HepG2 (cell line): ENCODE data around the gene RBBP8NL. TPM values are rescaled to one million over a fixed set of nuclear protein-coding genes. Genes with fewer than 3 reads are reported as not detected.

Source experiments
- ATAC-seq: fragments of 200-7000 bp; cut with Tn5 transposase; 3 replicates; pipeline ENCODE4 v1.9.1; 2020; ENCODE audit warnings: mild to moderate bottlenecking, moderate library complexity
- BruUV-seq: library from RNA; stranded (reverse); fragments of 400-500 nt; replicated peaks from 2 replicates; lab custom pipeline; 2021; lab: Mats Ljungman, UMichigan
- CTCF ChIA-PET: fragments of 300-600 bp; formaldehyde crosslinking; extraction: SDS; loops from one replicate; lab custom pipeline; 2021; ENCODE audit warnings: low total read pairs, inconsistent platforms, low intra/inter-chr PET ratio; lab: Yijun Ruan, JAX
- POLR2A ChIA-PET: fragments of 350-600 bp; sonication (Branson Sonifier 250); formaldehyde crosslinking; loops from one replicate; lab custom pipeline; 2020; ENCODE audit warnings: antibody characterized with exemption, inconsistent platforms; lab: Yijun Ruan, JAX
- DNase-seq: peaks from one replicate; pipeline ENCODE4 v3.0.0-alpha.2; 2015; ENCODE audit warnings: low spot score
- FAIRE-seq: peaks from 3 replicates; lab custom pipeline; 2011; peaks lifted over from hg19 to GRCh38; lab: Jason Lieb, UNC
- H2AFZ ChIP-seq: one replicate; pipeline ENCODE4 v1.6.1; 2011; ENCODE audit warnings: low read length, inconsistent platforms
- H3K27ac ChIP-seq: fragments of 300-600 bp; 3 replicates; pipeline ENCODE4 v1.8.0; 2011; ENCODE audit warnings: mixed run types, mild to moderate bottlenecking, mixed read lengths, low read length, inconsistent platforms; ENCODE audit not compliant: insufficient read depth; ENCODE audit errors: extremely low read length
- H3K27me3 ChIP-seq, 2 experiments: fragments of 200-600 bp in 1 of 2; 2 replicates in 1 of 2; 3 replicates in 1 of 2; pipeline versions ENCODE4 v1.6.0 to v1.8.0; 2011; ENCODE audit warnings: low read length in 2 of 2, mild to moderate bottlenecking in 2 of 2, moderate library complexity in 2 of 2, inconsistent platforms in 1 of 2; ENCODE audit not compliant: insufficient read depth in 2 of 2, control insufficient read depth in 1 of 2
- H3K36me3 ChIP-seq, 2 experiments: fragments of 200-600 bp in 1 of 2; replicated peaks in 1 of 2; 2 replicates in 1 of 2; 3 replicates in 1 of 2; pipeline versions ENCODE4 v1.5.1 to v1.8.0; 2011; ENCODE audit warnings: low read length in 2 of 2, inconsistent platforms in 1 of 2; ENCODE audit not compliant: insufficient read depth in 2 of 2, control insufficient read depth in 1 of 2
- H3K4me1 ChIP-seq: 2 replicates; pipeline ENCODE4 v1.5.1; 2012; ENCODE audit warnings: low read length, inconsistent platforms; ENCODE audit not compliant: insufficient read depth
- H3K4me2 ChIP-seq: 2 replicates; pipeline ENCODE4 v1.6.0; 2011; ENCODE audit warnings: low read depth, low read length, inconsistent platforms
- H3K4me3 ChIP-seq, 3 experiments: fragments of 200-600 bp in 1 of 3; sonication (generic), shearing (Covaris generic) in 1 of 3; replicated peaks in 1 of 3; 2 replicates each; pipeline ENCODE4 v1.5.1; 2011 to 2016; ENCODE audit warnings: low read length in 3 of 3, inconsistent platforms in 2 of 3, low read depth in 2 of 3, mild to moderate bottlenecking in 2 of 3, control low read depth in 1 of 3, mixed read lengths in 1 of 3; ENCODE audit not compliant: insufficient read depth in 1 of 3
- H3K79me2 ChIP-seq: one replicate; pipeline ENCODE4 v1.6.1; 2011; ENCODE audit warnings: low read length, inconsistent platforms; ENCODE audit not compliant: insufficient read depth
- H3K9ac ChIP-seq: 2 replicates; pipeline ENCODE4 v1.6.0; 2011; ENCODE audit warnings: mild to moderate bottlenecking, low read depth, low read length, inconsistent platforms; ENCODE audit not compliant: insufficient read depth
- H3K9me3 ChIP-seq: 2 replicates; pipeline ENCODE4 v1.5.1; 2012; ENCODE audit warnings: mild to moderate bottlenecking, low read length
- H4K20me1 ChIP-seq: 2 replicates; pipeline ENCODE4 v1.6.0; 2011; ENCODE audit warnings: inconsistent platforms, mild to moderate bottlenecking, low read length, moderate library complexity; ENCODE audit not compliant: insufficient read depth
- ATF1 ChIP-seq: IDR thresholded peaks from 2 replicates; pipeline ENCODE4 v1.6.1; 2016; ENCODE audit warnings: mild to moderate bottlenecking, control low read depth
- ATF2 ChIP-seq: sonication (generic); formaldehyde crosslinking; IDR thresholded peaks from 2 replicates; pipeline ENCODE4 v1.4.0; 2020; ENCODE audit warnings: missing genetic modification reagents
- EZH2 ChIP-seq: conservative IDR thresholded peaks from 2 replicates; pipeline ENCODE4 v1.6.1; 2012; ENCODE audit warnings: mild to moderate bottlenecking, low read depth, low read length, moderate library complexity
- GLI4 ChIP-seq: sonication (generic); formaldehyde crosslinking; IDR thresholded peaks from 2 replicates; pipeline ENCODE4 v1.5.1; 2020; ENCODE audit warnings: missing genetic modification reagents, mild to moderate bottlenecking, moderate library complexity, borderline replicate concordance
- HMG20B ChIP-seq: conservative IDR thresholded peaks from 2 replicates; pipeline ENCODE4 v1.6.1; 2016; ENCODE audit warnings: missing genetic modification reagents, missing compliant biosample characterization
- ONECUT2 ChIP-seq: sonication (generic); formaldehyde crosslinking; IDR thresholded peaks from 2 replicates; pipeline ENCODE4 v1.4.0; 2020; ENCODE audit warnings: missing genetic modification reagents
- PCBP2 ChIP-seq: fragments of 200-400 bp; formaldehyde crosslinking; optimal IDR thresholded peaks from 2 replicates; pipeline ENCODE3; 2018; ENCODE audit warnings: low read length, low read depth; ENCODE audit not compliant: poor library complexity, severe bottlenecking
- SNAI1 ChIP-seq: sonication (generic); formaldehyde crosslinking; IDR thresholded peaks from 2 replicates; pipeline ENCODE4 v1.5.0; 2020; ENCODE audit warnings: mild to moderate bottlenecking, missing genetic modification reagents, borderline replicate concordance
- THRA ChIP-seq: sonication (generic); formaldehyde crosslinking; IDR thresholded peaks from 2 replicates; pipeline ENCODE4 v1.4.0; 2020; ENCODE audit warnings: missing genetic modification reagents, borderline replicate concordance
- ZBTB44 ChIP-seq: sonication (generic); formaldehyde crosslinking; IDR thresholded peaks from 2 replicates; pipeline ENCODE4 v1.4.0; 2020; ENCODE audit warnings: missing genetic modification reagents
- ZMAT3 ChIP-seq: sonication (generic); formaldehyde crosslinking; conservative IDR thresholded peaks from 2 replicates; pipeline ENCODE4 v1.7.0; 2021; ENCODE audit warnings: missing genetic modification reagents
- ZNF652 ChIP-seq: IDR thresholded peaks from 2 replicates; pipeline ENCODE4 v1.6.1; 2016; ENCODE audit warnings: low read depth, borderline replicate concordance
- ZNF850 ChIP-seq: sonication (generic); formaldehyde crosslinking; conservative IDR thresholded peaks from 2 replicates; pipeline ENCODE4 v1.9.0; 2021; ENCODE audit warnings: mild to moderate bottlenecking, missing genetic modification reagents
- WGBS: methylation state at CpG from one replicate; pipeline ENCODE4 v1.1.6; 2017; ENCODE audit warnings: low lambda C conversion rate; 5-methylcytosine and 5-hydroxymethylcytosine counted together
- in situ Hi-C: cut with HindIII; loops from 2 replicates; pipeline ENCODE4 v1.10.0; 2017; ENCODE audit warnings: low pct_unique_long_range_greater_than_20kb; ENCODE audit not compliant: extremely low pct_ligation_motif_present
- intact Hi-C: fragments of 100-400 bp; cut with micrococcal nuclease; formaldehyde crosslinking; loops from one replicate; pipeline ENCODE4 v1.10.0; 2022; ENCODE audit not compliant: unreplicated experiment
- polyA plus RNA-seq, 8 experiments: library from polyadenylated mRNA; depleted of rRNA in 3 of 8; stranded (reverse) in 7 of 8; unstranded in 1 of 8; fragments of >200 nt; fragmentation: Illumina TruSeq in 4 of 8; extraction: Trizol in 4 of 8; gene quantifications; 2 replicates each; pipeline versions ENCODE4 v1.2.1 to v1.2.3, GENCODE V29; 2011 to 2016; ENCODE audit warnings: low read depth in 4 of 8, missing spikeins in 1 of 8, mixed read lengths in 1 of 8; ENCODE audit not compliant: insufficient read depth in 1 of 8
- total RNA-seq, 5 experiments: library from RNA; depleted of rRNA; stranded (reverse); fragments of >200 nt; fragmentation: Illumina TruSeq; extraction: Trizol; gene quantifications; 2 replicates each; pipeline ENCODE4 v1.2.3, GENCODE V29; 2016; ENCODE audit warnings: low read depth in 1 of 5
- TF ChIP-seq, protein P1 (sequence below): sonication (generic); formaldehyde crosslinking; IDR thresholded peaks from 2 replicates; pipeline ENCODE4 v1.5.1; 2020; ENCODE audit warnings: missing genetic modification reagents, mild to moderate bottlenecking, borderline replicate concordance
- TF ChIP-seq, protein P2 (sequence below): sonication (generic); formaldehyde crosslinking; IDR thresholded peaks from 2 replicates; pipeline ENCODE4 v1.5.0; 2020; ENCODE audit warnings: missing genetic modification reagents

The RBBP8NL gene
- total and polyA plus RNA-seq, 2 of the 13 experiments (the other 11 are each of a cell fraction or from before 2014, with no cell fraction given) = 0.69 to 0.86 TPM

- Histone ChIP-seq H2AFZ (no peak overlapping the region), H3K27ac (no peak overlapping the region), H3K9ac (peak overlapping the region; percentile 35; the same call in 1 of the 2 replicates), H3K27me3 (peaks cover 12 to 40% of the 10 kb centered on the region in 2 experiments), H3K4me3 (peak overlapping the region in 1 of 3 experiments; percentile 70; a peak in 1 of 6 replicates), H3K9me3 (no peaks in the 10 kb centered on the region), H3K4me2 (peak overlapping the region; percentile 91), H3K4me1 (peaks cover 71% of the 10 kb centered on the region), H4K20me1 (peaks cover 2% of the 10 kb centered on the region; the same call in 1 of the 2 replicates), H3K79me2 (peaks cover 5% of the 10 kb centered on the region), H3K36me3 (no peaks in the 10 kb centered on the region)
- POLR2A ChIA-PET = interaction anchor here (1.0 to 3.2 kb wide), 13 partner anchors 11 to 404 kb away, joined by 3 to 31 read pairs (median 4); partner anchors contain the start of genes LAMA5, MRGBP and RPS21
- FAIRE-seq = no peak
- WGBS = 41% methylated on average over 11 of the region's 19 CpGs
- CTCF ChIA-PET = interaction anchor here (1.6 kb wide), 1 partner anchor 109 kb away, joined by 4 read pairs; no protein-coding TSS in a partner anchor
- DNase-seq = no peak
- in situ Hi-C loops (loop anchor here (5.0 kb wide), 1 partner anchor 81 kb away; no protein-coding TSS in a partner anchor), intact Hi-C loops (loop anchor here (5.0 kb wide), 2 partner anchors 76 to 206 kb away; no protein-coding TSS in a partner anchor)
- ATAC-seq = no peak; the same call in 2 of the 3 replicates
- no TSS peak for BruUV-seq
- TF ChIP-seq ZNF850 = no peak
- TF ChIP-seq ZBTB44 (CRISPR knock-in tag) = no peak
- TF ChIP-seq ATF1 (CRISPR knock-in tag) = no peak
- TF ChIP-seq EZH2 = no peak
- TF ChIP-seq, protein P1, sequence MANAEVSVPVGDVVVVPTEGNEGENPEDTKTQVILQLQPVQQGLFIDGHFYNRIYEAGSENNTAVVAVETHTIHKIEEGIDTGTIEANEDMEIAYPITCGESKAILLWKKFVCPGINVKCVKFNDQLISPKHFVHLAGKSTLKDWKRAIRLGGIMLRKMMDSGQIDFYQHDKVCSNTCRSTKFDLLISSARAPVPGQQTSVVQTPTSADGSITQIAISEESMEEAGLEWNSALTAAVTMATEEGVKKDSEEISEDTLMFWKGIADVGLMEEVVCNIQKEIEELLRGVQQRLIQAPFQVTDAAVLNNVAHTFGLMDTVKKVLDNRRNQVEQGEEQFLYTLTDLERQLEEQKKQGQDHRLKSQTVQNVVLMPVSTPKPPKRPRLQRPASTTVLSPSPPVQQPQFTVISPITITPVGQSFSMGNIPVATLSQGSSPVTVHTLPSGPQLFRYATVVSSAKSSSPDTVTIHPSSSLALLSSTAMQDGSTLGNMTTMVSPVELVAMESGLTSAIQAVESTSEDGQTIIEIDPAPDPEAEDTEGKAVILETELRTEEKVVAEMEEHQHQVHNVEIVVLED (CRISPR knock-in tag) = 0 out of 2 replicates have a peak, but pooled peaks have one; percentile 33
- TF ChIP-seq ATF2 (CRISPR knock-in tag) = no peak
- TF ChIP-seq HMG20B (CRISPR knock-in tag) = no peak
- TF ChIP-seq, protein P2, sequence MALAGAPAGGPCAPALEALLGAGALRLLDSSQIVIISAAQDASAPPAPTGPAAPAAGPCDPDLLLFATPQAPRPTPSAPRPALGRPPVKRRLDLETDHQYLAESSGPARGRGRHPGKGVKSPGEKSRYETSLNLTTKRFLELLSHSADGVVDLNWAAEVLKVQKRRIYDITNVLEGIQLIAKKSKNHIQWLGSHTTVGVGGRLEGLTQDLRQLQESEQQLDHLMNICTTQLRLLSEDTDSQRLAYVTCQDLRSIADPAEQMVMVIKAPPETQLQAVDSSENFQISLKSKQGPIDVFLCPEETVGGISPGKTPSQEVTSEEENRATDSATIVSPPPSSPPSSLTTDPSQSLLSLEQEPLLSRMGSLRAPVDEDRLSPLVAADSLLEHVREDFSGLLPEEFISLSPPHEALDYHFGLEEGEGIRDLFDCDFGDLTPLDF (CRISPR knock-in tag) = no peak
- no peak for TF ChIP-seq ZNF652
- no peak for TF ChIP-seq THRA
- no peak for TF ChIP-seq SNAI1 (CRISPR knock-in tag)
- no peak for TF ChIP-seq PCBP2
- no peak for TF ChIP-seq ONECUT2 (CRISPR knock-in tag)
- TF ChIP-seq ZMAT3 (CRISPR knock-in tag) = no peak
- 0 out of 2 replicates have a peak, but pooled peaks have one; percentile 23 for TF ChIP-seq GLI4 (CRISPR knock-in tag)
Measured at GRCh38 chr20:62410746-62411478, 16.4 kb downstream of the RBBP8NL start.
